GM12865 (cell line): ENCODE data around the gene KSR1.
A peak's percentile ranks its signal among the peaks of the same experiment; 100 is the strongest.

Source experiments
- DNase-seq: peaks from one replicate; pipeline ENCODE4 v3.0.0; 2010; ENCODE audit warnings: low read depth
- H3K4me3 ChIP-seq: 2 replicates; pipeline ENCODE4 v1.5.1; 2011; ENCODE audit warnings: mild to moderate bottlenecking, low read depth, low read length, control low read depth
- CTCF ChIP-seq: IDR thresholded peaks from 2 replicates; pipeline ENCODE4 v1.5.1; 2011; ENCODE audit warnings: low read length, control low read depth, low read depth, inconsistent platforms; ENCODE audit not compliant: insufficient read depth; ENCODE audit errors: missing control alignments

Gene KSR1

GRCh38 chr17:27466376-27466742 is 10.1 kb downstream of the KSR1 start:
- H3K4me3 ChIP-seq: peak overlapping the region; percentile 28
- peak; percentile 51 for DNase-seq
- TF ChIP-seq CTCF: no peak

- peak; percentile 95 for DNase-seq
- TF ChIP-seq CTCF: no peak
- H3K4me3 ChIP-seq: peak overlapping the region; percentile 35
Measured at GRCh38 chr17:27466743-27467375, 10.6 kb downstream of the KSR1 start.

- no peak for TF ChIP-seq CTCF
- DNase-seq: no peak
- no peak overlapping the region for H3K4me3 ChIP-seq
Measured at GRCh38 chr17:27469256-27469655, 13.0 kb downstream of the KSR1 start.

GRCh38 chr17:27471321-27472269 is 15.3 kb downstream of the KSR1 start:
- no peak for TF ChIP-seq CTCF
- DNase-seq: peak; percentile 96
- peak overlapping the region; percentile 24 for H3K4me3 ChIP-seq

- H3K4me3 ChIP-seq: no peak overlapping the region
- no peak for TF ChIP-seq CTCF
Measured at GRCh38 chr17:27473190-27473747, 17.0 kb downstream of the KSR1 start.

GRCh38 chr17:27473748-27474609 is 17.7 kb downstream of the KSR1 start:
- TF ChIP-seq CTCF: no peak
- DNase-seq: peak; percentile 92
- H3K4me3 ChIP-seq: peak overlapping the region; percentile 36

More at GRCh38 chr17:27473190-27473747, 17.0 kb downstream of the KSR1 start:
- no peak for DNase-seq
